Cardiac muscle cell (in vitro differentiated cells and primary cell): ENCODE data around the gene KCNQ1. TPM values are rescaled to one million over a fixed set of nuclear protein-coding genes. Genes with fewer than 3 reads are reported as not detected.

Experiments
- DNase-seq, 2 donors: peaks; one replicate each; pipeline versions ENCODE4 v3.0.0 to v3.0.0-alpha.2; 2010 to 2017; ENCODE audit warnings: low read depth in 1 of 2, low spot score in 1 of 2
- H3K27ac ChIP-seq: fragments of 200-600 bp; sonication (generic); 2 replicates; pipeline ENCODE4 v1.5.1; 2016
- H3K27me3 ChIP-seq: fragments of 200-600 bp; sonication (generic); 2 replicates; pipeline ENCODE4 v1.6.0; 2016; ENCODE audit warnings: control low read depth
- H3K36me3 ChIP-seq: fragments of 200-600 bp; sonication (generic); 2 replicates; pipeline ENCODE4 v1.5.1; 2016; ENCODE audit warnings: control low read depth
- H3K4me1 ChIP-seq: fragments of 200-600 bp; sonication (generic); 2 replicates; pipeline ENCODE4 v1.8.1; 2017; ENCODE audit warnings: low read depth, mild to moderate bottlenecking, mixed run types
- H3K4me3 ChIP-seq: fragments of 200-600 bp; sonication (generic); 2 replicates; pipeline ENCODE4 v1.5.1; 2016; ENCODE audit warnings: mild to moderate bottlenecking
- H3K9me3 ChIP-seq: fragments of 200-600 bp; sonication (generic); 2 replicates; pipeline ENCODE4 v1.5.1; 2017; ENCODE audit warnings: low read depth, mild to moderate bottlenecking, control low read depth
- polyA plus RNA-seq: library from polyadenylated mRNA; unstranded; fragments of >200 nt; fragmentation: Nextera tagmentation; extraction: Ambion mirVana; gene quantifications from 2 replicates; pipeline ENCODE4 v1.2.1, GENCODE V29; 2016
- total RNA-seq: library from RNA; depleted of rRNA; stranded (reverse); fragments of >200 nt; gene quantifications from 2 replicates; pipeline ENCODE4 v1.2.3, GENCODE V29; 2016
- TF ChIP-seq, protein P1 (sequence below): IDR thresholded peaks from 2 replicates; pipeline ENCODE4 v1.5.1; 2012; ENCODE audit warnings: low read depth, mild to moderate bottlenecking, low read length

KCNQ1 gene
- total and polyA plus RNA-seq, 2 experiments from 2014 or later: 13.9 to 18.6 TPM

DNA sequence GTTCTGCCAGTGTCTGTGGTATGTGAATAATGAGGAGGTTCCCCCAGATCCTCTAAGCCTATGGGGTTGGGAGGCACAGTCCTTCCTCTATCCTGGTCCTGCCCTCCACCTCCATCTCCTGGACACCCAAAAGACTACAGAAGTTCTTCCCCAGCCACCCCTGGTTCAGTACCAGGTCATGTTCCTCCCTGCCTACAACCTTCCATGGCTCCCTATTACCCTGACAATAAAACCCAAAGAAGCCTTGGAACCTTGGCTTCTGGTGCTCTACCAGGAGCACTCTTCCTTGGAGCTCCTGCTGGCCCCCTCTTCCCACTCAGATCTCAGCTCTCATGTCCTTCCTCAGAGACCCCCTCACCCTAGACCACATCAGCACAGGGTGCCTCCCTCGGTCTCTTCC lies 13.4 kb upstream of the KCNQ1 start:
- no peak for DNase-seq
- TF ChIP-seq, protein P1, sequence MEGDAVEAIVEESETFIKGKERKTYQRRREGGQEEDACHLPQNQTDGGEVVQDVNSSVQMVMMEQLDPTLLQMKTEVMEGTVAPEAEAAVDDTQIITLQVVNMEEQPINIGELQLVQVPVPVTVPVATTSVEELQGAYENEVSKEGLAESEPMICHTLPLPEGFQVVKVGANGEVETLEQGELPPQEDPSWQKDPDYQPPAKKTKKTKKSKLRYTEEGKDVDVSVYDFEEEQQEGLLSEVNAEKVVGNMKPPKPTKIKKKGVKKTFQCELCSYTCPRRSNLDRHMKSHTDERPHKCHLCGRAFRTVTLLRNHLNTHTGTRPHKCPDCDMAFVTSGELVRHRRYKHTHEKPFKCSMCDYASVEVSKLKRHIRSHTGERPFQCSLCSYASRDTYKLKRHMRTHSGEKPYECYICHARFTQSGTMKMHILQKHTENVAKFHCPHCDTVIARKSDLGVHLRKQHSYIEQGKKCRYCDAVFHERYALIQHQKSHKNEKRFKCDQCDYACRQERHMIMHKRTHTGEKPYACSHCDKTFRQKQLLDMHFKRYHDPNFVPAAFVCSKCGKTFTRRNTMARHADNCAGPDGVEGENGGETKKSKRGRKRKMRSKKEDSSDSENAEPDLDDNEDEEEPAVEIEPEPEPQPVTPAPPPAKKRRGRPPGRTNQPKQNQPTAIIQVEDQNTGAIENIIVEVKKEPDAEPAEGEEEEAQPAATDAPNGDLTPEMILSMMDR: no peak
- no peaks in the 10 kb centered on the region for H3K36me3 ChIP-seq
- H3K27me3 ChIP-seq: peaks cover 13% of the 10 kb centered on the region
- no peak overlapping the region for H3K4me3 ChIP-seq
- no peak overlapping the region for H3K27ac ChIP-seq
- H3K9me3 ChIP-seq: no peaks in the 10 kb centered on the region
- H3K4me1 ChIP-seq: no peaks in the 10 kb centered on the region

DNA sequence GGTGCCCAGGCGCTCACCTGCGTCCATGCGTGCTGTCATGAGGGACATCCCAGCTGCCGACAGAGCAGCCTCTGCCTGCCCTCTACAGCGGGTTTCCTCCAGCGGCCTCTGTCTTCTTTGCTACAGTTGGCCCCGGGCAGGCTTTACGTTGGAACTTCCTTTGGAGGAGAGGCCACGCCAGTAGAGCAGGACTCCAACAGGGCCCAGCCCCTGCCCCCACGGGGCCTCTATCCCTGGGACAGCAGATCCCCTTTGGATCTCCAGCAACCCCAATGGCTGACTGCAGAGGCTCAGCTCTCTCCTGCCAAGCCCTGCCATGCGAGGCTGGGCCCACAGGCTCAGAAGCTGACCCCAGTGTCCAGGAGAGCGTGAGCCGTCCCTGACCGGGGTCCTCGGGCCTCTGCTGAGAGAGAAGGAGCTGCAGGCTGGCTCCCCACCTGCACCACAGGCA lies 12.6 kb upstream of the KCNQ1 start:
- no peak overlapping the region for H3K4me3 ChIP-seq
- H3K9me3 ChIP-seq: no peaks in the 10 kb centered on the region
- H3K4me1 ChIP-seq: no peaks in the 10 kb centered on the region
- no peak for DNase-seq
- H3K36me3 ChIP-seq: no peaks in the 10 kb centered on the region
- TF ChIP-seq, protein P1: no peak
- no peak overlapping the region for H3K27ac ChIP-seq
- peaks cover 19% of the 10 kb centered on the region for H3K27me3 ChIP-seq

DNA sequence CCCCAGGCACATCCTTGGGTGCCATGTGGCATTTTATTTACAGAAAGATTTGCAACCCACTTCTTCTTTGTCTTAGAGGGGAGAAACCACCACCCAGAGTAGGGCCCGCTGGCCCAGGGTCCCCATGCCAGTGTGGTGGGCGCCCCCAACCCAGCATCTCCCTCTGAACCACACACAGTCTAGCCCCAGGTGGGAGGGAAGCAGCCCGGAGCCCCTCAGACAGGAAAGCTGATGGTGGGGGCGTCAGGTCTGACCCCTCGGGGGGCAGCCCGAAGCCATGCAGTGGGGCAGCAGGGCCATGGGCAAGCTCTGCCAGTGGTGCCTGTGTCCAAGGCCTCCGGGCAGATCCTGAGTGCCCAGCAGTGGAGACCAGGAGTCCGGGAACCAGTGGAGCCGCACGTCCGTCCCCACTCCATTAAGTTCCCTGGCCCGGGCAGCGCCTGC lies 12.2 kb upstream of the KCNQ1 start:
- no peak for DNase-seq
- TF ChIP-seq, protein P1: no peak
- no peak overlapping the region for H3K4me3 ChIP-seq

DNA sequence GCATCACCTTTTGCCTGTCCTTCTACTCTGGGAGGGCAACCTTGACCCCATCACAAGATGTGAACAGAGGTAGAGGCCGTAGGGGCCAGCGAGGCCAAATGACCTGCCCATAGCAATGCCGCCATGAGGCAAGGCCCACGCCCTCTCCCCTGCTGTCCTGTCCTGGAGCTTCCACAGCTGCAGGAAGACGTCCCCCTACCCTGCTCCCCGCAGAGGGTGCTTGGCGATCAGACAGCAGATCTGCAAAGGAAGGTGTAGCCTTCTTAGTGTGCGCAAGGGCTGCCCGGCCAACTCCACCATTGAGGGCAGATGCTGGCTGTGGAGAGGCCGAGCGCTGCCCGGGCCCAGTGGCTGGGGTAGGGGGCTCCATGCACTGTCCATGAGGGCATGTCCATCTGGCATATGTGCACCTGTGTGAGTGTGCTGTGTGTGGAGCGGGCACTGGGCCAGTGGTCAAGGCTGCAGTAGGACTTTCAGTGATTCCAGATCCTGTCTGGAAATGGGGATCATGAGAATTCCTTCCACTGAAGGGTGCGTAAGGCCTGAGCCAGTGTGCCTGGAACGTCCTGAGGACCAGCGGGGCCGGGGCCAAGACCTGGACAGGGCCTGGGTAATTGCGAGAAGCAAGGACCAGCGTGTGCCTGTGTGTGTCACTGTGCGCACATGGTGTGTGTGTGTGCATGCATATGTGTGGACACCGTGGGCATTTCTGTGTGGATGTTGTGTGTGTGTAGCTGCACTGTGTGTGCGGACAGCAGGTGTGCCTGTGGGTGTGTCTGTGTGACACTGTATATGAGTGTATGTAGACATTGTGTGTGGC lies 11.5 kb upstream of the KCNQ1 start:
- Histone ChIP-seq H3K27me3 (peaks cover 30% of the 10 kb centered on the region), H3K4me3 (no peak overlapping the region), H3K4me1 (no peaks in the 10 kb centered on the region), H3K9me3 (no peaks in the 10 kb centered on the region), H3K36me3 (no peaks in the 10 kb centered on the region), H3K27ac (no peak overlapping the region)
- DNase-seq: no peak
- TF ChIP-seq, protein P1: no peak

More for the DNA sequence above, 12.2 kb upstream of the KCNQ1 start:
- Histone ChIP-seq H3K27me3 (peaks cover 23% of the 10 kb centered on the region), H3K9me3 (no peaks in the 10 kb centered on the region), H3K4me1 (no peaks in the 10 kb centered on the region), H3K36me3 (no peaks in the 10 kb centered on the region), H3K27ac (no peak overlapping the region)

DNA sequence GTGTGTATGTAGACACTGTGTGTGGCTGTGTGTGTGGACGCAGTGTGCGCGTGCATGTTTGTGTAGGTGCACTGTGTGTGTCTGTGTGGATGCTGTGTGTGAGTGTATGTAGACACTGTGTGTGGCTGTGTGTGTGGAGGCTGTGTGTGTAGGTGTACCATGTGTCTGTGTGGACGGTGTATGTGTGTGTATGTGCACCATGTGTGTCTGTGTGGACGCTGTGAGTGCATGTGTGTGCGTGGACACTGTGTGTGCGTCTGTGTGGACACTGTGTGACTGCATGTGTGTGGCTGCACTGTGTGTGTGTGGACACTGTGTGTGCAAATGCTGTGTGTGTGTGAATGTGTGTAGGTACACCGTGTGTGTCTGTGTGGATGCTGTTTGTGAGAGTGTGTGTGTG lies 10.8 kb upstream of the KCNQ1 start:
- H3K27ac ChIP-seq: no peak overlapping the region
- no peak for DNase-seq
- TF ChIP-seq, protein P1: no peak
- peaks cover 37% of the 10 kb centered on the region for H3K27me3 ChIP-seq
- no peaks in the 10 kb centered on the region for H3K36me3 ChIP-seq
- no peak overlapping the region for H3K4me3 ChIP-seq
- no peaks in the 10 kb centered on the region for H3K9me3 ChIP-seq
- no peaks in the 10 kb centered on the region for H3K4me1 ChIP-seq
